Medulla oblongata (tissue), 1 donor: ENCODE results near the gene THYN1.
"Not testable (repeated sequence)": the region's sequence is repeated elsewhere in the genome, so short reads cannot be mapped to it uniquely, and the experiment has no call there.

Experiments
- DNase-seq: peaks from one replicate; pipeline ENCODE4 v3.0.0-alpha.2; 2015; ENCODE audit errors: extremely low spot score

Gene THYN1

DNA sequence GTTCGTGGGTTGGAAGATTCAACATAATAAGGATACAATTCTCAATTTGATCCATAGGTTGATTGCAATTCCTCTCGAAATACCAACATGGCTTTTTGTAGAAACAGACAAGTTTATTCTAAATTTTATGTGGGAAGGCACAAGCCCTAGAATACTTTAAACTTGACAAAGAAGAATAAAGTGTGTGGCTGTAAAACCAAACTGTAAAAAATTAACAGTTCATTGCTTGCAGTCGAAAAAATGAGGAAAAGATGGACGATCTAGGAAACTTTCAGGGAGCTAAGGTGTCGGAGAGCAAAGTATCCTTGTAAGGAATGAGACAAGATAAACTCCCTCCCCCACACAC lies 22.0 kb upstream of the THYN1 start:
- DNase-seq: no peak

DNA sequence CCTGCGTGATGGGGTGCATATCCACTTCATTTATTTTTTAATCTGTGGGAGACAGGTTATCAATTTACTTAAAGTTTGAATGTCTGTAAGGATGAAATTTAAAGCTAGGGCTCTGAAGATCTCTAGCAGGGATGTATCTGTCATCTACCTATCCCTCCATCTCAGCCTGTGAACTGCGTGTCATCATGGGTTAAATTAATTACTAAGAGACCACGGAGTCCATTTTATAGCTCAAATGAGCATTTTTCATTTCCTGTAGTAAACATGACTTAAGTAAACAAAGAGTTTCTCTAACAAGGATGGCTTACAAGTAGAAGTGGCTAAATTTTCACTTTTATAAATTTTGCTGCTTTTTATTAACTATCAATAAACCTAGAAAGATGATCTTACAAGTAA lies 20.2 kb upstream of the THYN1 start:
- DNase-seq: no peak

DNA sequence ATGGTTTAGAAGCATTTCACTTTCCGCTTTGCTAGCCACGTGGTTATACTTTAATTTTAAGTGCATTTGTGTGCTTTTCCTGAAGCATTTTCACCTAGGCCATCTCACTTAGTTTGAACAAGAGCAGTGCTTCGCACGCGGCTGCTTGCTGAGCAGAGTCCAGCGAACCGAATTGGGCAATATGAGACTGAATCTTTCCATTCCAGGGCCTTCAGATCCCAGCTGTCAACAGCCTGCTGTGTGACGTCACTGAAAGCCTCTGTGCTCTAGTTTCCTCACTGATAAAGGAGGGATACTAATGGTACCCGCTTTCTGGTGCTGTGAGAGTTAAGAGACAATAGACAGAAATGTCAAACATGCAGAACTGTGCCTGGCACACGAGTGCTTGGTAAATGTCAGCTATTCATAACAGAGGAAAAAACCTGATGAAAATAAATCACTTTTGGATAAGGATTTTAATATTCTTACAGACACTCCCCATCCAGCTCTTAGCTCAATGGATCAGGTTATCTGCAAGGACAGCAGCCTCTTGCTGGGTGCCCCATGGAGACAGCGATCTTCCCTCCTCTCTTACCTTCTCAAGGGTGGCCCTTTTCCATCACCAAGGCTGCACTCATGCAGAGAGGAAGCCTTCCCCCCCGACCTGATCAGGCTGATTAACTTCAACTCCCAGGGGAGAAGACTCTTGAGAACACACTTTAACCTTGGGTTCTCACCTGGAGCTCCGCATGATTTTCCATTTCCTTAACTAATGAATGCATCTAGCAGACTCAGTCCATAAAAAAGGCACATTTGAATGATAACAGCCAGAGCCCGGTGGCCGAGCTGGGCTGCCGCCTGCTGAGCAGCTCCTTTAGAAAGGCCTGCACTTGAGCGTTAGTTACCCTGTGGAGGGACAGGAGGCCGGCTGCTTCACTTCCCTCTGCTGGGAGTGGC lies 19.5 kb upstream of the THYN1 start:
- DNase-seq: no peak

DNA sequence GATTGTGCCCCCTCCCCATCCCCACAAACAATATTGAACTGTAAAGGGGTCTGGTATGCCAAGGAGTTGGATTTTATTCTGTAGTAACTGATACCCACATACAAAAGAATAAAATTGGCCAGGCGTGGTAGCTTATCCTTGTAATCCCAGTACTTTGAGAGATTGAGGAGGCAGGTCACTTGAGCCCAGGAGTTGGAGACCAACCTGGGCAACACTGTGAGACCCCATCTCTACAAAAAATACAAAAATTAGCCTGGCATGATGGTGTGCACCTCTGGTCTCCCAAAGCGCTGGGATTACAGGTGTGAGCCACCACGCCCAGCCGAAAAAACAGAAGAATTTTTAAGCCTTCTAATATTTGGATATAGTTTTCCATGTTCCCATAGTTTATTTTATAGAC lies 18.8 kb upstream of the THYN1 start:
- DNase-seq: no peak

DNA sequence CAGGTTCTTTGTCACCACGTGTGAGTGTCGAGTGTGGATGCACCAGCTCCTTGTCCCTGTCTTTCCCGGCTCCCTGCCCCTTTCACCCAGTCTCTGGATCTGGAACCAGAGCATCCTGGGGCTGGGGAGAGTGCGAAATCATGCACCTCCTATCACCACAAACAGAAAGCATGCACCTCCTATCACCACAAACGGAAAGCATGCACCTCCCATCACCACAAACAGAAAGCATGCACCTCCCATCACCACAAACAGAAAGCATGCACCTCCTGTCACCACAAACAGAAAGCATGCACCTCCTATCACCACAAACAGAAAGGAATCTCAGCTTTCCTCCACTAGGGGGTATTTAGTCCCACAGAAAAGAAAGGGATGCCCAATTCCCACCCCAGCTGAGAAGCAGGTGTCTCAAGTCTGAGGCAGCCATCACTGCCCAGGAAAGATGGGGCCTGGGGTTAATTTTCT lies 17.1 kb upstream of the THYN1 start:
- no peak for DNase-seq

DNA sequence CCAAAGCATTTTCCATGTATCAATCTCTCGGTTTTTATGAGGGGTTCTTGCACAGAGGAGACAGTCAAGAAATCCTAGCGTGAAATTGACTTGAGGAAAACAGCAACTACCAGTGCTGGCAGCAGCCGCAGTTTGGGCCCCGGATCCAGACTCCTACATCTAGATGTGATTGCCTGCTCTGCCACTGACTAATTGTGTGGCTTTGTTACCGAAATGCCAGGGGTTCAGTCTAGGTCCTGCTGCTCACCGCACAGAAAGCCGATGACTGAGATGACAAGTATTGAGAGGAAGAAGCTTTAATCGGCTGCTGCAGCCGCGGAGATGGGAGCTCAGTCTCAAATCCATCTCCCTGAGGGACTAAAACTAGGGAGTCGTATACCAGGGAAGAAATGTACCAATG lies 14.8 kb upstream of the THYN1 start:
- no peak for DNase-seq

DNA sequence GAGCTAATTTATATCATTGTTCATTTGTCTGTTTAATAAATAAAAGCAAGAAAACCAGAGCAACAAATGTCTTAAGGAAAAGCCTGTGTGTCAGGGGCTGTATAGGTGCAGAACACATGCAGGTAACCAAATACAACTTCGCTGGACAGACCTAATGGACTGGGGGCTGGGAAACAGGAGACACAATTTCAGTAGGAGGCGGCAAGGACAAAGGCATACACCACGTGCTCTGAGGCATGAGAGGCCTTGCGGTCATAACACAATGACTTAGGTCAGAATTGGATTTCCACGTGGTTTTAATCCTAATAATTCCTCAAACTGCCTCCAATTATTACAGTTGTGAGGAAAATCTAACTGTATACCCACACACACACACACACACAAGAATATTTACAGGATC lies 14.3 kb upstream of the THYN1 start:
- no peak for DNase-seq

DNA sequence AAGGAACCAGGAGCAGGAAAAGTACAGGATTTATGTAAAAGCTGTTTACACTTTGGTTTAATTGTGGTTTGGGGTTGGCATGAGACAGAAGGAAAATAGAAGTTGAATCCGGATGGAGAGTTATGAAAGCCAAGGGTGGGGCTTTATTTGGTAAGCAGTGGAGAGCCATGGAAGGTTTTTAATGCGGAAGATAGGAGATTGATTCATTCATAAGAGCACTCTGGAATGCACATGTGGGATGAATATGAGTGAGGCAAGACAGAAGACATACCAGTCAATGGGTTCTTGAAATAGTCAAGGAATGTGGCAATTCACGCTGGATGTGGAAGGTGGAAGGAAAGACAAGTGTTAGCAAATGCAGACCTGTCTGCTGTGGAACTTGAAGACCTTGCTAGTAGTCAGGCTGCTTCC lies 13.7 kb upstream of the THYN1 start:
- no peak for DNase-seq

DNA sequence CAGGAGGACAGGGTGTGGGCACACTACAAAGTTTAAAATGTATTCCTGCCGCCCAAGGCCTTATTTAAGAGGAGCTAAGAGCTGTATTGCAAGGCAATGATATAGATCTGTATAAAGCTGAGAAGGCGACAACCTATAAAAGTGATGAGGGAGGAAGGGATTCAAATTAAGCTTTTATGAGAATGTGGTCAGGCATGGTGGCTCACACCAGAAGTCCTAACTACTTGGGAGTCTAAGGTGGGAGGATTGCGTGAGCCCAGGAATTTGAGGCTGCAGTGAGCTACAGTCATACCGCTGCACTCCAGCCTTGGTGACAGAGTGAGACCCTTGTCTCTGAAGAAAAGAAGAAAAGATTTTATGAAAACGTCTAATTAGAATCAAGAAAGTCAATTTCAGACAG lies 13.3 kb upstream of the THYN1 start:
- no peak for DNase-seq

DNA sequence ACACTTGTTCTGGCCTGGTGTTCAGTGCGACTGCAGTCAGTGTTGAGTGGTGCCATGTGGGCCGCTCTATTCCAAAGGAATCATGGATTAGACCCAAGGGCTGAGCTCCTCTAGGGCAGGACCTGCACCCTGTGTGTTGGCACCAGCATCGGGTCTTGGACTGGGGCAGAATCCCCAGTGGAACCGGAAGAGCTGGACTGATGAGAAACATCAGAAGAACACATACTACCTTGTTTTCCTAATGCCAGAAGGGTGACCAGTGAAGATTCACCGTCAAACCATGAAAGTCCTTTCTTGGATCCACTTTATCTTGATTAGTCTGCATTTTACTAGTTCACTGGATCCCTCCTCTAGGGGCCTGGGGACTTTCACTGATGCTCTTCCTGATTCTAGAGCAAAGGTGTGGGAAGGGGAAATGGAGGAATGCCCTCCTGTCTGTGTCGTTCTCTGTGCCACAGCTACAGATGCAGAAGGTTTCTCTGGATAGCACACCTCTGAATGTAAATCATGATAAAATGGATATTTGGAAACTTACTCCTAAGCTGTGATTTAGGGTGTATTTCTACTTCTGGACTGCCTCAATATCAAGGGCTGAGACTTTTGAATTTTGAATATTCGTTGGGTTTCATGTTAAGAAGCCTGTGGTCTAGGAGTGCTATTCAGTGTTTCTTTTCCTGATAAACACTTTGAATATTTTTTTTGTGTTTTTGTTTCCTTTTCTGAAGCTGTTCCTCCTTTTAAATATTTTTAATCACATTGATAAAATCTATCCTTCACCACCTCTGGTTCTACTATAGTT lies 12.0 kb upstream of the THYN1 start:
- no peak for DNase-seq

DNA sequence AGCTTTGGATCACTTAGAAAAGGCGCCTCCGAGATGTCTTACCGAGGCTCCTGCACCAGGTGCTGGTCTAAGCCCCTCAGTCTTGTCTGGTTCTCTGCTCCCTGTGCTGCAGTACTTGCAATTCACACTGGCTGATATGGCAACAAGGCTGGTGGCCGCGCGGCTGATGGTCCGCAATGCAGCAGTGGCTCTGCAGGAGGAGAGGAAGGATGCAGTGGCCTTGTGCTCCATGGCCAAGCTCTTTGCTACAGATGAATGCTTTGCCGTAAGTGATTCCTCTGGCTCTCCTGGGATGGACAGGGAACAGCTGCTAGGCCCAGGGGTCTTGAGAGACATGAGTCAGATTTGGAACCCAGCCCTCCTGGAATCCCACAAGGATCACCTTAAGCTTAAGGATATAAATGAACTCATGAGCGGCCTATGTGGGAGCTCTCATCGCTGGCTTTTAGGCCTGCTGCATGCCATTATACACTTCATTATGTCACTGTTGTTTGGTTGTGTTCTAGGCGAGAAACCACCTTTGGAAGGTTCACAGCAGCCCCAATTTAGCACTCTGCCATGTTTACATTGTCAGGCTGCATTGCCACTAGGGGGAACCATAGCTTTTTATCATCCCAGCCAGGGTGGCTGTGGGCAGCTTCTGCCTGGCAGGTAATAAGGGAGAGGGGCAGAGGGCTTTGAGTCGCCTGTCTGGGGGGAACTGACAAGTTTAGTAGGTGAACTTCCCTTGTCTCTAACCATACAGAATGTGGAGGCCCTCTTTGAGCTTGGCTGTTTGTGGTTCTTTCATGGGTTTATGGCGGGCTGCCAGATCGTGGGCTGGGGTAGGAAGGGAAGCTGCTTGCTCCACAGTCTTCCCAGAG lies 8.7 kb upstream of the THYN1 start:
- no peak for DNase-seq

DNA sequence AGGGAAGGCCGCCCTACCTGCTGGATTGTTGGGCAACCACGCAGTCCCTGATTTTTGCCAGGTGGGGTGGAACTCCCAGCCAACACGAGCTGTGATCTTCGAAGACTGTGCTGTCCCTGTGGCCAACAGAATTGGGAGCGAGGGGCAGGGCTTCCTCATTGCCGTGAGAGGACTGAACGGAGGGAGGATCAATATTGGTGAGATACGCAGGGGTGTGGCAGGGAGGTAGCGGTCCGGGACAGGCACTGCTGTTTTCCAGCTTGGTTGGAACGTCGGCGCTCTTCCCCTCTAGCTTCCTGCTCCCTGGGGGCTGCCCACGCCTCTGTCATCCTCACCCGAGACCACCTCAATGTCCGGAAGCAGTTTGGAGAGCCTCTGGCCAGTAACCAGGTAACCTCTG lies 7.8 kb upstream of the THYN1 start:
- DNase-seq: no peak

DNA sequence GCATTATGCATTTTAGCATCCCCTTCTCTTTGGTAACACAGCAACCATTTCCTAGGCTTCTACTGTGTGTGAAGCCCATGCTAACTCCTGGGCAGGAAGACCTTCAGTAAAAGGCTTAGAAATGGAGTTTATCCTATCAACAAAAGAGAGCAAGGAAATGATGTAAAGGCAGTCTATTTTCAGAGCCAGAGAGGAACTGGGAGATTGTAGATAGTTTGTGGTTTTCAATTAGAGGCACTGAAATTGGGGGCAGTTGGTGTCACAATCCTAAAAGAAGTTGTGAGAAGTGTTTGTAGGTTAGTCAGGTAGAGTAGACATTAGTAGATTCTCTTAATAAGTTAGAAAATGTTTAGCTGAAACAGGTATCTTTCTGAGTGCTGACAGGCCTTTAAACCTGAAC lies 7.4 kb upstream of the THYN1 start:
- no peak for DNase-seq

DNA sequence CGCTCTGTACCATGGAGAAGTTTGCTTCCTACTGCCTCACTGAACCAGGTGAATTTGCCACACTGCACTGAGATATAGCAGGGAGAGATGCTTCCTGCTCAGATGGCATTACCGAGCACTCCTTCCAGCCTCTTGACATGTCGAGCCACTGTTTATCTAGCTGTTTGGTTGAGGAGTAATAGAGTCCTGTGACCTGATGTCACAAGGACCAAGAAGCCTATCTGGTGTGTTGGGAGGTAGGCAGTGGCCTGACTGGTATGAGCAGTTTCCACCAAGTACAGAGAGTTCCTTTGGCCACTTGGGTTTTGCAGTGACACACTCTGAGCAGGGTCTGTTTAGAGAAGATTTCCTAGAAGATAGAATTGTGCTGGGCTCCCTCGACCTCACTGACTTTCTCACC lies 5.4 kb upstream of the THYN1 start:
- no peak for DNase-seq

DNA sequence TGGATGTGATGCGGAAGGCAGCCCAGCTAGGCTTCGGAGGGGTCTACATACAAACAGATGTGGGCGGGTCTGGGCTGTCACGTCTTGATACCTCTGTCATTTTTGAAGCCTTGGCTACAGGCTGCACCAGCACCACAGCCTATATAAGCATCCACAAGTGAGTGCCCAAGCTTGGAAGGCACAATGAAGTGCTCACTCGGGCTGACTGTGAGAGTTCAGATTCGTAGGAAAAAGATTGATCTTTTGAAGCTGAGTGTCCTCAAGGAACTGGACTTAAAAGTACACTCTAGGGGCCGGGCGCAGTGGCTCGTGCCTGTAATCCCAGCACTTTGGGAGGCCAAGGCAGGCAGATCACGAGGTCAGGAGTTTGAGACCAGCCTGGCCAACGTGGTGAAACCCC lies 3.9 kb upstream of the THYN1 start:
- no peak for DNase-seq

DNA sequence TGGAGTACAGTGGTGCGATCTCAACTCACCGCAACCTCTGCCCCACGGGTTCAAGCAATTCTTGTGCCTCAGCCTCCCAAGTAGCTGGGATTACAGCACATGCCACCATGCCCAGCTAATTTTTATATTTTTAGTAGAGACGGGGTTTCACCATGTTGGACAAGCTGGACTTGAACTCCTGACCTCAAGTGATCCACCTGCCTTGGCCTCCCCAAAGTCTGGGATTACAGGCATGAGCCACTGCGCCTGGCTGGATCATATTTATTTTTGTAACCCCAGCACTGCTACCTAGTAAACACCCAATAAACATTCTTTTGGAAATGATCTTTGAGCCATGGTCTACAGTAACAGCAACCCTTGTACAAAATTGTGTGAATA lies 2.0 kb upstream of the THYN1 start:
- DNase-seq: not testable (repeated sequence)

DNA sequence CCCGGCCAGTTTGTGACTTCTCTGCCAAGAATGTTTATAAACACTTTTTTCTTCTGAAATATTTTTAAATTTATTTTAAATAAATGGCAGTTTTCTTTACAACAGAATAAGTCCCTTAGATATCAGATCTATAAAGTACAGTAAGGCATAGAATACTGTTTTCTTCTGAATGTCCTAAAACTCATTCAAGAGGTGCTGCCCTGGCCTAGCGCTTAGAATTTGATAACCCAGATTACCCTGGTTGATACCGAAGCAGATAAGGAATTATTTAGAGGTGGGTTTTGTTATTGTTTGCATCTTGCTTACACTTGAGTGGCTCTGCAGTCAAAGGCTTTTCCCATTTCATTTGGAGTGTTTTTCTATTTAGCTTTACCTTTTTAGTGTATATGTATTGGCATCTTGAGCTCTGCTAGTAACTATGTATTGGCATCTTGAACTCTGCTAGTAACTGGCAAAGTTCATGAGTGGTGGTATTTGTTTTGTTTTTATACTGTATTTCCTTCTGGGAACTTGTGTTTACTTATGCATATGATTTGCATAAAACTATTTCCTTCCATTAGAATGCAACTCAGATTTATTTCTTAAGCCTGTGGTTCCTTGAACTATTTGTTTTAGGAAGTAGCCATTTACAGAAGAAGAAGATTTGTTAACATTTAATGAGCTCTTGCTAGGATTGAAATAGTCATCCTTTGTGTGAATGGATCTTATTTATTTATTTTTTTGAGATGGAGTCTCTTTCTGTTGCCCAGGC lies 1.5 kb upstream of the THYN1 start:
- DNase-seq: no peak

DNA sequence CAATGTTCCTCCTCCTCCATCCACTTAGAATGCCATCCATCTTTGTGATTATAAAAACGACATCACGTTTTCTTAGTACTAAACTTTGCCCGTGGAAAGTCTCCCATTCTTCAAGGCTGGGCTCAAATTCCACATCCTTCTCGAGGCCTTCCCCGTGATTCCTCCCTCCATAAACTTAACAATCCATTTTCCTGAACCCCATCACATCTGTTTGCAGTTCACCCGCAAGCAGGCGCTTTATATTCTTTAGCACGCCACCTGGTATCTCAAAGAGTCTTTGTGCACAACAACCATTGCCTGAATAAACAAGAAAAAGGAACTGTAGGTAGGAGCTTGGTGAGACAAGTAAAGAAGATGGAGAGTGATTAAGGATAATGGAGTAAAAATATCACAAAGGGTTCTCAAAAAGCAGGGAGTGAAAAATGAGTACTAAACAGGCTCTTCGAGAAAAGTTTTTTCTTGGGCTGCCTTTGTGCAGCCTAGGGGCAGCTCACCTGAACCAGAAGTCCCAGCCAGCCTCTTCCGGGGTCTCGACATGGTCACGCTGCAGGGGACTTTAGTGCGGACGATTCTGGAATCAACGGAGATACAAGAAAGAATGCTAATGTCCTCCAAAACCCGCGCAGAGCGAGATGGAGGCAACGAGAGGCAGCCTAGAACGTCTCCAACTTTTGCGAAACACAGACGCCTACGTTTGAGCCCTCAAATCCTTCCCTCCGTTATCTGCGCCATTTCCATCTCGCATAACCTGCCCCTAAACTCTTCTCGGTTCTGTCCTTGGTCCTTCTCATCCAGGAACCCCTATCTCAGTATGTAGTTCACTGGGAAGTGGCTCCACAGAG lies 585 bp downstream of the THYN1 start:
- peak; percentile 12 for DNase-seq

DNA sequence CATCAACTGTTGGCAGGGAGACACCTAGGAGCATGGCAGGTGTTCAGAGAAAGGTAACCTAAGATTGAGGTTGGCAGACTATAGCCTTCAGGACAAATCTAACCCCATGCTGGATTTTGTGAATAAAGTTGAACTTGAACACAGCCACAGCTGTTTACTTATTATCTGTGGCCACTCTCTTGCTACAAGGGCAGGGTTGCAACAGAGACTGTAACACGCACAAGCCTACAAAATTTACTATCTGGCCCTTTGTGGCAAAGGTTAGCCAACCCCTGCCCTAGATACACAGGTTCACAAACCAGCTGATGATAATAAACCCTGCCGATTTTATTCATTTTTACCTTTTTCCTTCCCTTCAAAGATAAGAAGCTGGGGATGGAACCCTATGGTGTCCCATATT lies 2.5 kb downstream of the THYN1 start:
- no peak for DNase-seq

DNA sequence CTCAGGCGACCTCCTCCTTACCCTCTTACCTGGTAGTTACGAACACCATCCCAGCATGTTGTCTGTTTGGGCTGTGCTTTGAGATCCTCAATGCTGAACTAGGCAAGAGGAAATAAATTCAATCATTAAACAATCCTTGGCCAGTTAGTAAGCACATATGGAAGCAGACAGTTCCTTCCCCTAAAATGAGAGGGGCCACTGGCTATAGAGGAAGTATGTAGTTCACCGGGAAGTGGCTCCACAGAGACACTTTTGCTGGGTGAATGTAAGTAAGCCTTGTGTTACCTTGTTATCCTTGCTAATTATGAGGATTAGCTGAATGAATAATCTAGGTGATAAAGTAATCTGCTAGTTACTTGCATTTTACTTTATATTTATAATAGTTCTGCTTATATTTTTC lies 2.9 kb downstream of the THYN1 start:
- no peak for DNase-seq
